HG03175 (cell line): ENCODE measurements around the gene SRGAP3.

Experiments
- ATAC-seq: cut with Tn5 transposase; IDR thresholded peaks from one replicate; pipeline ENCODE4 v1.9.1; 2021; ENCODE audit warnings: mild to moderate bottlenecking, moderate library complexity; ENCODE audit not compliant: unreplicated experiment

SRGAP3 gene

GRCh38 chr3:9028134-9028533 is 221.3 kb downstream of the SRGAP3 start:
- ATAC-seq: no peak

DNA sequence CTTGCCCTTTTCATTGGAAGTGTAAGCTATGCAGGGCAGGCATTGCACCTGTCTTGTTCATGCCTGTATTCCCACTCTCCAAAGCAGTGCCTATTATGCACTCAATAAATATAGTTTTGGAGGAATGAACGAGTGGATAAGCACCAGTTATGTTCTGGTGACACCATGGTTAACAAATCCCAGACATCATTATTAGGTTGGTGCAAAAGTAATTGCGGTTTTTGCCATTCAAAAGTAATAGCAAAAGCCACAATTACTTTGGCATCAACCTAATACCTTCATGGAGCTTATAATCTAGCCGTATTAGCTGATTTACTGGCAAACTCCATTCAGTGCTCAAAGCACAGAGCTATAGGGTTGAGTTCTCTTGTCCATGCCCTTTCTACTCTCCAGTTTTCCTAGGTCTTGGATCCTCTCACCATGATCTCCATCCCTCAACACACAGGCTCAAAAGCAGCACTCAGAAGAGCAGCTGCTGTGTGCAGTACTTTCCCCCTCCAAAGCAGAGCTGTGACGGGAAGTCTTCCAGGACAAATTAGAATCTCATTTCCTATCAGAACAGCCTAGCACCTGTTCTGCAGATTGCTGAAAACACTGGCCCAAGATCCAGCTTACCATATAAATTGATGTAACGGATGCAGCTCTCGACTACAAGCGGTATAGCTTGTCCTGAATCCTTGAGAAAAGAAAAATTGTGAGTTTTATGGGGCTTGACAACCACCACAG is 223.0 kb downstream of the SRGAP3 start:
- ATAC-seq: no peak

DNA sequence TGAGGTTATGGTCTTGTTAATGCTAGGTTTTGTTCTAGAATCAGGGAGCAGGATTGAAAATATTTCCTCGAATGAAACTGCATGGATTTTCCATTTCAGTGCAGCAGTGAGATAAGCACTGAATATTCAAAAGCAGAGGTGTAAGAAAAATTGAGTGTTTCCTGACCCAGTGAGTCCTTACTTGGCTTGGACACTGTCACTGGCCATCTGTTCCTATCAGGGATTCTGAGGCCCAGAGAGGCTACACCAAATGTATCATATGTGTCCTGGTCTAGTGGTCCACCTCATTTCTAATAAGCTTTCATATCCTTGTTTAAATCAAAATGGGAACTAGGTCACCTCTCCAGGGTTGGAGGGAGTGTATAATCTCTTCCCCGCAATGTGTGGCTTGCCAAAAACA is 225.1 kb downstream of the SRGAP3 start:
- no peak for ATAC-seq

DNA sequence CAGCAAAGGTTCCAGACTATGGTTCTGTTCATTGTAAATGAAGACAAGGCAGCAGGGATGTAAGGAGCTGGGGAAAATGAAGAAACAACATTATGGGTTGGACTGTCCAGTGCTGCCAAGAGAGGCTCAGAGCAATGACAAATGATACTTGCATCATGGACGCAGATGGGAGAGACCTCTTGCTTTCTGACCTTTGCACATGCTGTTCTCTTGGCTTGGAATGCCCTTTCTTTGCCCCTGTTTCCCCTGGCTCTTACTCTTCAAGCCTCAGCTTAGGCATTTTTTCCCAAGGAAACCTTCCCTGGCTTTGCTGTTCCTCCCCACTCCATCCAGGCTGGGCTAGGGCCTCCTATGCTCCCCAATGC is 226.2 kb downstream of the SRGAP3 start:
- ATAC-seq: no peak

DNA sequence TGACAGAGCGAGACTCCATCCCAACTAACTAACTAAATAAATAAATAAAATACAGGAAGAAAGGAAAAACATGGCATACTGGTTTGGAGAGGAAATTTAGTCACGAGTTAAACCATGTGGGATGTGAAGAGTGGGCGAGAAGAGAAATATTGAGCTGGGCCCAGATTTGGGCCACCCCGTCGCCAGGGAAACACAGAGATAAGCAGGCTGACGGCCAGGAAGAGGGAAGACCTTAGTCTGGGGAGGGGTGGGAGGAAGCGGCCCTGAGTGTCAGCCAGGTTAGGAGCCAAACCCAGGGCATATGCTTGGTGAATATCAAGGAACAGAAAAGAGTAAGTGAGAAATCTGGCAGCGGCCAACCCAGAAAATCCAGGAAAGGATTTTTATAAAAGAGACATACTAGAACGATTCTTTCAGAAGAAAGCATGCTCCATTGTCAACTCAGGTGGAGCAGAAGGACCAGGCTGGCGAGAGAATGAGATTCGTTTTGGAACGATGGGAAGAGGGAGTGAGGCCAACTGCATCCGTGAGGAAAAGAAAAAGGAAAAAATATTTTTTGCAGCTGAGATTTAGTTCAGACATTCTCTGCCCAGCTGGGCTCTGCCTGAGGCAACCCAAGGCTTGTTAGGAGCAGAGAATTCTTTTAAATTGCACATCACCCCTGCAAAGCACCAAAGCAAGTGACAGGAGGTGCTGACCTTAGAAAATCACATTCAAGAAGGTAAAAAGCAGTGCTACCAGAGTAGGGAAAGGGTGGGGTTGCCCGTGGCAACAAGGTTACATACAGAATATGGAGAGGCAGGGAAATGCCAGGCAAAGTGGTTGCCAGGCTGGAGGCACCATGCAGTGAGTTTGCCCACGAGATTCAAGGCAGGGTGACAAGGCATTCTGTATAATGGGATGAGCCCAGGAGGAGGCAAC is 226.9 kb downstream of the SRGAP3 start:
- no peak for ATAC-seq

DNA sequence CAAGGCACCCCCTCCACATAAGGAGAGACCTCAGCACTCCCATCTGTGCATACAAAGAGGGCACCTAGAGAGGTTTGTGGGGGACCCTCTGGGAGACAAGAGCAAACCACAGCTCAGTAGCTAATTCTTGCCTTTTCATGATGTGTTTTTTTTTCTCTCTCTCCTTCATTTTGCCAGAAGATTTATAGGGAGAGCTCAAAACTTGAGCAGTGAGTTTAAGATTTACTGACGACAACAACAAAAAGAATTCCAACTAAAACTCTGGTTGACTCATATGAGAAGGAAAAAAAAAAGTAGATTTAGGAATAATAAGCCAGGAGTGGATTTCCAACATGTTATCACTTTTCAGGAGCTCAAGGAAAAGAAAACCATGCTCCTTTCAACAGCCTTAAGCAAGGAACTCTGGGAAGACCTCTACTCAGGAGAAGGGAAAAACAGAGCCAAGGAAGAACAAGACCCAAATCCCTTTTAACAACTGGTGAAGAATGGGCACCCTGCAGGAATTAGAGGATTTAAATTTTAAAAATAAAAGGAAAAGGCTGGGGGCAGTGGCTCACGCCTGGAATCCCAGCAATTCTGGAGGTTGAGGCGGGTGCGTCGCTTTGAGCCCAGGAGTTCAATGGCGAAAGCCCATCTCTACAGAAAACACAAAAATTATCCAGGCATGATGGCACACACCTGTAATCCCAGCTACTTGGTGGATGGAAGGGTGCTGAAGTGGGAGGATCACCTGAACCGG is 228.0 kb downstream of the SRGAP3 start:
- ATAC-seq: no peak

DNA sequence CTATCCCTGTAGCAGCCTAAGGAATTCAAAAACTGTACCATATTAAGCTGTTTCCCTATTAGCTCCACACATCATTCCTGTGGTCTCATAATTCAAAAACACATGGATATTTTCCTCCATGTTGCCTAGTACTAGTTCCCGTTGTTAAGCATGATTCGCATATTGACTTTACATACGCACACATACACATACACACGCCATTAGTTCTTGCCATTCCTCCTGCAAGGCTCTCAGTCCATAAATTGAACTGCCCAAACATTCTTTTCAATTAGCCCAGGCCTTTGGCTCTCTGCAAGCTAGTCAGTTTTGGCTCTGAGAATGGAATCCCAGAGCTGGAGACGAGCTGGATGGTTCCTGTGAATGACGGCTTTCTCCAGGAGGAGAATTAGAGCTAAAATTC is 229.0 kb downstream of the SRGAP3 start:
- no peak for ATAC-seq

DNA sequence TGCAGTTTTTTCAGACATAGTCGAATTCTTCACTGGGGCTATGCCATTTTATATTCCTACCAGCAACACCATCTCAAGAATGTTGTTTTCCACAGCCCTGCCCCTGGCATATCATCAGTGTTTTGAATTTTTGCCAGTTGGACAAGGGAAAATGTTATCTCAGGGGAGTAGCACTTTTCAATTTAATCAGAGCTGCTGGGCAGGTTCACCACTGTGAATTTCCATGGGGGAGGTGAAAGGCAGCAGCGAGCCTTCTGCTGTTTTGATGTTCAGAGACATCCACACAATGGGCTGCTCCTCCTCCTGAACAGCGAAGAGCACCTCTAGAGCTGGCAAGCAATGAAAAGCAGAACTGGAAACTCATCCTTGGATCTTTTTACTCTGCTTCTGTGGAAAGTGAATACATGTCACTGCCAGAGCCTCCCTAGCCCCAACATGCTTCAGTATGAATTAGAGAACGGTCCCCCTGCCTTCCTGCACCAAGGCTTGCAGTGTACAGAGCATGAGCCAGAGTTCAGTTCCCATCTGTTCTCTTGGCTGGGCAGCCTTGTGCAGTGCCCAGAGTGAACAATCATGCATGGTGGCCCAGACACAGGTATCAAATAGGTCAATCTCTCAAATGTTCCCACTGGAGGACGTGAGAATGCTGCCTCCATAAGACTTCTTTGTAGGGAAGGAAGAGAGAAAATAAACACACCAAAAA is 230.0 kb downstream of the SRGAP3 start:
- no peak for ATAC-seq

GRCh38 chr3:9015250-9015649 is 234.2 kb downstream of the SRGAP3 start:
- no peak for ATAC-seq

- no peak for ATAC-seq
Observed at GRCh38 chr3:9013782-9014563, 235.5 kb downstream of the SRGAP3 start.

GRCh38 chr3:9012521-9012920 is 236.9 kb downstream of the SRGAP3 start:
- ATAC-seq: no peak

DNA sequence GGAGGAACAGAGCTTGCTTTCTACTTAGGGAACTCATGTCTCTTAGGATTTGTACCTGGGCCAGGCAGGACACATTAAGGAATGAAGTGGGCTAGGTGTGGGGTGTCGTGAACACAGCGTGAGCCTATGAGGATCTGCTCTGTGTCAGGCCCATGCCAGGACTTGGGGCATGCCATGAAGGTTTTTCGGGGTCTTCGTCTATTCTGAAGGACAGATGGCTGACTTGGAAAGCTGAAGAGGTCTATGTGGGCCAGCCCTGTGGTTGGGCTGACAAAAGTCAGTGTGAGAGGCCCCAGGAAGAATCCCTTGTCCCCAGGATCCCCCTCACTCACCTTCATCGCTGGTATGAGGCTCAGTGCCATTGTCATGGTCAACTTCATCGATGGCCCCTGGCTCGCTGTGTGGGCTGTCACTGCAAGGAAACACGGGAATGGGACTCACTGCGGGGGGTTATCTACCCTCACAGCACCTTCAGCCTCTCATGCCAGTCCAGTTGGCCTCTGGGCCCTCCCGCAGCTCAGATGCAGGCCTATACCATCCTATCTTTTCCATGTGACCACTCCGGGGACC is 239.4 kb downstream of the SRGAP3 start:
- no peak for ATAC-seq

GRCh38 chr3:9008550-9009255 is 240.7 kb downstream of the SRGAP3 start:
- ATAC-seq: no peak

DNA sequence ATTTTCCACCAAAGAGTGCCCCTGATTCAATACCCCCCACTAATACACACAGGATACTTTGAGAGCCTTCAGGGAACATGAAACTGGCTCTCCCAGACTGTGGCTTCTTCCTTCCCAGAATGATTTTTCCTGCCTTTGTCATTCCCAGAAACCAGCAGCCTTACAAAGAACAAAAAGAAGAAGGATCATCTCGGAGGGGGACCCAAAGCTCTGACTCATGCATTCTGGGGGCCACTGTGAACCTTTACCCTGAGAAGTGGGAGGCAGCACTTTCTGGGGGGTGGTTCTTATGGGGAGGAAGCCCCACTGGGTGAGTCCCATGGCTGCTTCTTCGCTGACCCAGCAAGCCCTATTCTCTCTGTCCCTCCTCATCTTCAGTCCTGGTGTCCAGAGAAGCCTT is 241.5 kb downstream of the SRGAP3 start:
- no peak for ATAC-seq

- ATAC-seq: no peak
Observed at GRCh38 chr3:9007213-9007612, 242.2 kb downstream of the SRGAP3 start.

DNA sequence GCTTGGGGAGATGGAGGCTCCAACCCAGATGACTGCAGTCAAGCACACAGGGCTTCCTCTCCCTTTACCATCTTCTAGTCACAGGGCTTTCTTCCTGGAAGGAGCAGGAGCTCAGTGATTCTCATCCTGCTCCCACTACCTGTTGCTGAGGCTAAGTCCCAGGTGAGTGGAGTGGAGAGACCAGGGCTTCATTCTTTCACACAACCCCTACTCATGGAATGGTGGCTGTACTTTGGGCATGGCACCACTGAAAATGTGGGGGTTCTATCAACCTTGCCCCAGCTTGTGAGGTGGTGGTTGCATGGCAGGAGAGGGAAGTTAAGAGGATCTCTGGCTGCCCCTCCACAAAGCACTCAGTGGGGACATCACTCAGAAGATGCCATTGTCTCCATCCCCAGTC is 249.4 kb downstream of the SRGAP3 start:
- no peak for ATAC-seq

DNA sequence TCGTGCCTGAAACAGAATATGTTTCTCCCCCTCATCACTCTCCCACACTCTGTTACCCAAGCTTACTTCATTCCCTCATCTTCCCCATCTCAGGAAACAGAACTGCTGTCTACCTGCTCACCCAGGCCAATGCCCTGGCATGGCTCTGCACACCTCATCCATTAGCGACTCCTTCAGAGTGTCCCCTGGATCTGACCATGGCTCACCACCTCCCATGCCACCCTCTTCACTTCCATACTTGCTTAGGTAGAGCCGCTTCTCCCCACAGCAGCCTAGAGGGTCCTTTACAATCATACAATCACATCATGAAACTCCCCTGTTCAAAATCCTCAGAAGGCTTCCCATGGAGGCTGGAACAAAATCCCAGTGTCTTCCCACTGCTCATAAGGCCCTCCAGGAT is 252.3 kb downstream of the SRGAP3 start:
- ATAC-seq: no peak

DNA sequence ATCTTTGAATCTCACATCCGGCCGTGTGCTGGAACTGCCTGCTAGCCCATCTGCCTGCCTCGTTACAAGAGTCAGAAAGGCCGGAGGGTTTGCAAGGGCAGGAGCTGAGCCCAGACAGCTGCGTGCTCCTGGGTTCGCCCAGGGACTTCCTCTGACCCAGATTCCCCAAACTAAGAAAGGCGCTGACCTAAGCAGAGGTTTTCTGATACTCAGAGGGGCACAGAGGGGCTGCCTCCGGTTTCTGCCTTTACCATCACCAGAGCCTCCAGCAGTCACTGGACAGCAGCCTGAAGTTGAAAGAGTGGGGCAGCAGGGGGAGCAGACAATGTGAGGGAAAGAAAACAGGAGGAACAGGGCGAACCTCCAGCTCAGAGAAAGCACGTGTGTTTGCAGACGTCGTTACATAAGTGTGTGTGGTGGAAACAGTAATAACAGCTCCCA is 252.7 kb downstream of the SRGAP3 start:
- no peak for ATAC-seq

DNA sequence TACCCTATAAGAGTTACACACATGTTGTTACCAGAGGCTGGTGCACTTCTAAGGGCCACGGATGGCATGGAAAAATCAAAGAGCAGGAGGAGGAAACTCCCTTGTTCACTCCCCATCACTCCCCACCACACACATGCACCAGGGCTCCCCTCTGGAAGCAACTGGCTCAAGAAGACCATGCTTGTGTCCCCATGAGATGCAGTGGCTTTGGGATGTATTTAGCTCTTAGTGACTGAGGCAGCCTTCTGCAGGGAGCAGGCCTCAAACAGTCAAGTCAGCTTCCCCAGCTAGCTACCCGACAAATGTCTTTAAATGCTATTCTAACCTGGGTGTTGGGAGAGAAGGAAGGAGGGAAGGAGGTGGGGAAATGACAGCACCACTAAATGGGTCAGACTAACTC is 253.2 kb downstream of the SRGAP3 start:
- ATAC-seq: no peak
